PC-9 (cell line): ENCODE measurements around the gene DPP7.

Experiments used
- EZH2 ChIP-seq: fragments of 200-600 bp; sonication (generic); IDR thresholded peaks from 2 replicates; pipeline ENCODE4 v1.8.0; 2017; ENCODE audit warnings: antibody characterized with exemption, low read depth
- TF ChIP-seq, protein P1 (sequence below): fragments of 200-600 bp; sonication (generic); conservative IDR thresholded peaks from 2 replicates; pipeline ENCODE4 v1.6.1; 2017; ENCODE audit warnings: mixed run types, antibody characterized with exemption, mild to moderate bottlenecking, moderate library complexity

- no peak for TF ChIP-seq EZH2
- TF ChIP-seq, protein P1, sequence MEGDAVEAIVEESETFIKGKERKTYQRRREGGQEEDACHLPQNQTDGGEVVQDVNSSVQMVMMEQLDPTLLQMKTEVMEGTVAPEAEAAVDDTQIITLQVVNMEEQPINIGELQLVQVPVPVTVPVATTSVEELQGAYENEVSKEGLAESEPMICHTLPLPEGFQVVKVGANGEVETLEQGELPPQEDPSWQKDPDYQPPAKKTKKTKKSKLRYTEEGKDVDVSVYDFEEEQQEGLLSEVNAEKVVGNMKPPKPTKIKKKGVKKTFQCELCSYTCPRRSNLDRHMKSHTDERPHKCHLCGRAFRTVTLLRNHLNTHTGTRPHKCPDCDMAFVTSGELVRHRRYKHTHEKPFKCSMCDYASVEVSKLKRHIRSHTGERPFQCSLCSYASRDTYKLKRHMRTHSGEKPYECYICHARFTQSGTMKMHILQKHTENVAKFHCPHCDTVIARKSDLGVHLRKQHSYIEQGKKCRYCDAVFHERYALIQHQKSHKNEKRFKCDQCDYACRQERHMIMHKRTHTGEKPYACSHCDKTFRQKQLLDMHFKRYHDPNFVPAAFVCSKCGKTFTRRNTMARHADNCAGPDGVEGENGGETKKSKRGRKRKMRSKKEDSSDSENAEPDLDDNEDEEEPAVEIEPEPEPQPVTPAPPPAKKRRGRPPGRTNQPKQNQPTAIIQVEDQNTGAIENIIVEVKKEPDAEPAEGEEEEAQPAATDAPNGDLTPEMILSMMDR: no peak
Observed at GRCh38 chr9:137075275-137075775, 39.2 kb downstream of the DPP7 start.
